Motor neuron (in vitro differentiated cells): ENCODE results near the gene BLMH. TPM values are rescaled to one million over a fixed set of nuclear protein-coding genes. Genes with fewer than 3 reads are reported as not detected.

Experiments used
- ATAC-seq, 8 experiments: fragments of 200-7000 bp; cut with Tn5 transposase; replicated peaks in 6 of 8; 2 replicates each; pipeline ENCODE4 v1.8.0; 2021; ENCODE audit warnings: mild to moderate bottlenecking in 8 of 8, moderate library complexity in 8 of 8
- H3K27ac ChIP-seq, 2 donors: fragments of 250-450 bp; sonication (Bioruptor Pico); 2 replicates each; pipeline ENCODE4 v1.9.0; 2021; ENCODE audit warnings: antibody characterized with exemption in 2 of 2, mild to moderate bottlenecking in 2 of 2, moderate library complexity in 1 of 2
- H3K4me1 ChIP-seq, 2 donors: fragments of 250-450 bp; sonication (Bioruptor Pico); replicated peaks in 1 of 2; 2 replicates each; pipeline ENCODE4 v1.6.1; 2021; ENCODE audit warnings: antibody characterized with exemption in 2 of 2, mild to moderate bottlenecking in 2 of 2, moderate library complexity in 1 of 2
- H3K4me3 ChIP-seq, 5 donors: fragments of 250-450 bp; sonication (Bioruptor Pico); 2 replicates each; pipeline ENCODE4 v1.9.0; 2021; ENCODE audit warnings: antibody characterized with exemption in 5 of 5, mild to moderate bottlenecking in 5 of 5, moderate library complexity in 4 of 5
- WGBS, 10 experiments: fragments of 450-650 bp; shearing (Covaris generic); methylation state at CpG; one replicate each; pipeline ENCODE4 v1.0.0; 2022; 5-methylcytosine and 5-hydroxymethylcytosine counted together
- in situ Hi-C, 9 experiments: fragments of 400-800 bp; cut with MboI; loops; one replicate each; pipeline ENCODE4 v1.15.0; 2021; ENCODE audit warnings: low sequenced_read_pairs in 9 of 9, low pct_unique_long_range_greater_than_20kb in 2 of 9; ENCODE audit not compliant: unreplicated experiment in 9 of 9
- total RNA-seq, 8 experiments: library from RNA; unstranded; fragments of 300-600 nt; gene quantifications; 2 replicates each; pipeline versions ENCODE4 v1.2.3 to v1.2.4, GENCODE V29; 2022

BLMH gene
- total RNA-seq, result 10 to 100 TPM; 21.9 to 69.2 (median 32.5) TPM

DNA sequence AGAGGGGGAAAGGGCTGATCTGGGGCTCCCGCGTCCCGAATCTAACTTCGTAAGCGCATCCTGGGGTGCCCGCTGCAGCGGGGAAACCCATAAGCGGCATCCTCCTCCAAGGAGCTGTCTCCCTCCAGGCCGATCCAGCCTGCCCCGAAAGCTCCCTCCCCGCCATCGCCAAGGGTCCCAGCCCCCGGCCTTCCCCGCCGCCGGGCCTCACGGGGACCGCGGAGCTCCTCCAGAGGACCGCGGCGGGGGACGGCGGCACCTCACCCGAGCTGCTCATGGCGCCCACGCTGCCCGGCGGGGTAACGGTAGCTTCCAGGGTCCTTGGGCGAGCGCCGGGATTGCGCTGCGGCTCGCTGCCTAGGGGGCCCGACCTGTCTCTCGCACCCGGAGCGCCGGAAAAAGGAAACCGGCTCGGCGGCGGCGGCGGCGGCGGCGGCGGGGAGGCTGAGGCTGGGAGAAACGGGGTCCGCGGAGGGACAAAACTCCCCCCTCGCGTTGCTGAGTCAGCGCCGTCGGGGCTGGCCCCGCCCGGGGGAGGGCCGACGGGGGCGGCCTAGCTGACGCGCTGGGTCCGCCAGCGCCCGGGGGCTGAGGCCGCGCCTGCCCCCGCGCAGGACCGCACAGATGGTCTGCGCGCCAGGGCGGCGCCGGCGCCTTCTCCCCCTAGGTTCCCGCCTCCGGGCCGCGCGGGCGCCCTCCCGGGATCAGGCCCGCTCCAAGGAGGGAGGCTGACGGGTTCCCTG, at the start of gene BLMH:
Gene BLMH, minus strand, starts transcription at position 402 of the 743 bp plus-strand sequence. Its CDS starts 125 bp downstream, at position 277.
- Histone ChIP-seq H3K4me1 (peaks cover 6 to 9% of the 10 kb centered on the region in 2 donors), H3K4me3 (peak within 1 kb of the TSS; percentile 72 to 97 (median 93)), H3K27ac (peak within 1 kb of the TSS in 1 of 2 donors; percentile 34)
- in situ Hi-C loops, result loop anchor here in 3 of 9 experiments (25.0 kb wide), 1 partner anchor 179 kb away; the partner anchor contains the start of gene NSRP1 (in 3 of the 3)
- ATAC-seq, result peak; percentile 84 to 95 (median 90)
- WGBS, 10 experiments, result 0 to 4% (median 0%) methylated on average over 2 to 10 of the region's 89 CpGs; no CpG with 5 or more reads in 5 of the 10 experiments

GRCh38 chr17:30340801-30341356, 49.1 kb upstream of the BLMH start:
- in situ Hi-C loops, result no loop called here
- H3K4me1 ChIP-seq, result peaks cover 9 to 17% of the 10 kb centered on the region in 2 donors
- ATAC-seq, result no peak
- WGBS, 10 experiments, result 29 to 100% (median 40%) methylated on average over 1 to 5 of the region's 6 CpGs; no CpG with 5 or more reads in 2 of the 10 experiments
- no peak overlapping the region for H3K27ac ChIP-seq
- no peak overlapping the region for H3K4me3 ChIP-seq

DNA sequence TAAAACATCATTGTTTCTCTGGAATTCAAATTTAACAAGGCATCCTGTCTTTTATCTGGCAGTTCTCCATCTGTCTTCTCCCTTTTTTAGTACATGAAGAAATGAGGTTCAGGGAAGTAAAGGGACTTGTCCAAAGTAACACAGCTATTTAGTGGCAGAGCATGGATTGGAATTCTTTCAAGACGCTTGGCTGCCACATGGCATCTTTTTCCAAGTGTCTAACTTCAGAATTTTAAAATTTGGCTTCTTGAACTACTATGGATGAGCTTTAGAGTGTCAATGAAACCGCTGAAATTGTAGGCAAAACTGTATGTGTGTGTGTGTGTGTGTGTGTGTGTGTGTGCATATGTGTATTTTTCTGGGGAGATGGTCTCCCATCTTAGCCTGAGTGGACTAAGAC, 47.3 kb upstream of the BLMH start:
- ATAC-seq, result no peak
- Histone ChIP-seq H3K27ac (no peak overlapping the region), H3K4me1 (peaks cover 1 to 8% of the 10 kb centered on the region in 2 donors), H3K4me3 (no peak overlapping the region)
- WGBS, 10 experiments, result 18 to 100% (median 85%) methylated on average over 1 to 2 of the region's 2 CpGs; no CpG with 5 or more reads in 2 of the 10 experiments
- in situ Hi-C loops, result no loop called here

- Histone ChIP-seq H3K27ac (no peak overlapping the region), H3K4me3 (no peak overlapping the region), H3K4me1 (peaks cover 0 to 6% of the 10 kb centered on the region in 2 donors)
- in situ Hi-C loops, result no loop called here
- no peak for ATAC-seq
- 86 to 100% (median 94%) methylated on average over 1 of the region's 1 CpG; no CpG with 5 or more reads in 6 of the 10 experiments for WGBS, 10 experiments
These were observed 45.8 kb upstream of the BLMH start for GRCh38 chr17:30337393-30337999.

DNA sequence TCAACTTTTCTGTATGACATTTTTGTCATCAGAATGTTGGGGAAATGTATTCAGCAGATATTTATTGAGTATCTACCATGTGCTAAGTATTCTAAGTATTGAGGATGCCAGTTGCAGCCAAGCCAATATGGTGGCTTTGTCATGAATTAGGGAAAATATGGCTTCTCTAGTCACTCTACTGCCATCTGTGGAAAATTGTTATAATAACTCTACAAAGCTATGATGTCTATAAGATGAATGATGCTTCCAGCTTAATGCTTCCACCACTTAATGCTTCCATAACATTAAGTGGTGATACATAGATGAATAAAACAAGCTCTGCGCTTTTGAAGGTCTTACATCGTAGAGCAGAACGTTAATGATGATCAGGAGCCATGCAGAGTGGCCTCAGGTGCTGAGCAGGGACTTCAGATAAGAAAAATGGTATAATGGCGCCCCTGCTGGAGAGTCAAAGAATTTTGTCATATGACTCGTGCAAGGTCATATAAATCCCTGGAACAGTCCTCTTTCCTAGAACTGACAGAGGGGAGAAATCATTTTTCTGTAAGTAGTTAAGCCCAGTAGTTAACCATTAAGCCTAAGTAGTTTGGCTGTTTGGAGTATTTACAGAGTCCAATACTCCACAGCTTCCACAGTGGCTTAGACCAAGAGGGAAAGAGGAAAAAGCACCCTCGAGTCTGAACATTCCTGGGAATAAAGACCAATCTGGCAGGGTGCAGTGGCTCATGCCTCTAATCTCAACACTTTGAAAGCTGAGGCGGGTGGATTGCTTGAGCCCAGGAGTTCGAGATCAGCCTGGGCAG, 44.8 kb upstream of the BLMH start:
- no peak overlapping the region for H3K4me3 ChIP-seq
- 8 to 100% (median 56%) methylated on average over 1 to 6 of the region's 8 CpGs; no CpG with 5 or more reads in 1 of the 10 experiments for WGBS, 10 experiments
- no peak overlapping the region for H3K27ac ChIP-seq
- in situ Hi-C loops, result no loop called here
- peaks cover 0 to 6% of the 10 kb centered on the region in 2 donors for H3K4me1 ChIP-seq
- peak in 4 of 8 experiments; percentile 18 to 63 (median 60) for ATAC-seq

DNA sequence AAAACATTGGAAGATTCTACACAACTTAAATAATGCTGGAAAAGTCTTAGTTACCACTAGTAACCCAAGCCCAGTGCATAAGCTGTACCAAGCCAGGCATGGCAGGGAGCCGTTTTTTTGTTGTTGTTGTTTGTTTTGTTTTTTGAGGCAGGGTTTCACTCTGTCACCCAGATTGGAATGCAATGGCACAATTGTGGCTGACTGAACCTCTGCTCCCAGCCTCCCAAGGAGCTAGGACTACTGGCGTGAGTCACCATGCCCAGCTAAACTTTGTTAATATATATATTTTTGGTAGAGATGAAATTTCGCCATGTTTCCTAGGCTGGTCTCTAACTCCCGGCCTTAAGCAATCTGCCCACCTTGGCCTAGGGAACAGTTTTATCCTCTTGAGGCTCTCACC, 42.7 kb upstream of the BLMH start:
- Histone ChIP-seq H3K27ac (no peak overlapping the region), H3K4me1 (no peaks in the 10 kb centered on the region), H3K4me3 (no peak overlapping the region)
- WGBS, 10 experiments, result 0 to 100% (median 87%) methylated on average over 1 to 3 of the region's 4 CpGs
- in situ Hi-C loops, result no loop called here
- ATAC-seq, result no peak

DNA sequence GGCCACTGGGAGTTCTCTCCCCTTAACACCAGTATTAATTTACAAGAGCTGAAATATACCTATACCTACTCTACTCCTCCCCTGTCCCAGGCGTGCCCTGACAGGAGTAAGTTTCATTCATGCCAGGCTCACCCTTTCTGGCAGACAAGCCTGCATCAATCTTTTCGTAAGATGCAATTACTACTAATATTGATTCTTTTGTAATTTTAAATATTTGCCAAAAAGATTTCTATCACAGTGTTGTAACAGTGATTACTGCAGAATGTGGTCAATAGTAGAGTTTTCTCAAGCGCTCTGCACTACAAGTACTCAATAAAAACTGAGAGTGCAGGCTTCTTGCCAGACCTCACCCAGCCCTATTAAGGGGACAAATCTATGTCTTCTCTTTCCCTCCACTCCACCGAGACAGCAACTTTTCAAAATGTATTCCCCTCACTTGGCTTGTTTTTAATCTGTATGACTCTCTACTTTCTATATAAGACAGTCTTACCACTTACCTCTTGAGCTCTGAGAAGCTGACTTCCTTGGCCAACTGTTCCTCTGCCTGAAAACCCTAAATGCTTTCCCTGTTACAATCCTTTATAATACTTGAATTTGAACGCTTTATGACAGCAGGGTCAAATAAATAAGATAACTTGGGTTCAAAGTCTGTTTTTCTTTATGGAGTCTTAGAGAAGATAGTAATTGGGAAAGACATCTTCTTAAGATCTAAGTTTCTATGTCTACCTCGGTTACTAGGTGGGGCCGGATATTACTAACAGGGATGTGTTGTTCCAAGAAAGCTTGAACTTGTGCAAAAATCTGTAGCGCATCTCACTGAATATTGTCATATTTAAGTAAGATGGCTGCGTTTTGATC, 42.0 kb upstream of the BLMH start, which contains the start of gene TMIGD1:
Gene TMIGD1, minus strand, starts transcription at position 555 of the 858 bp plus-strand sequence. CDS start 1,924 bp downstream, outside the sequence.
- Histone ChIP-seq H3K27ac (no peak within 1 kb of the TSS), H3K4me3 (no peak within 1 kb of the TSS), H3K4me1 (no peaks in the 10 kb centered on the region)
- in situ Hi-C loops, result no loop called here
- peak in 2 of 8 experiments; percentile 40 to 60 for ATAC-seq
- 61 to 100% (median 85%) methylated on average over 1 to 9 of the region's 9 CpGs for WGBS, 10 experiments

- peak in 2 of 8 experiments; percentile 17 to 26 for ATAC-seq
- no peak overlapping the region for H3K27ac ChIP-seq
- H3K4me1 ChIP-seq, result no peaks in the 10 kb centered on the region
- H3K4me3 ChIP-seq, result no peak overlapping the region
- in situ Hi-C loops, result no loop called here
- 9 to 100% (median 77%) methylated on average over 1 to 4 of the region's 4 CpGs for WGBS, 10 experiments
These were observed 40.4 kb upstream of the BLMH start for GRCh38 chr17:30332057-30332542.

DNA sequence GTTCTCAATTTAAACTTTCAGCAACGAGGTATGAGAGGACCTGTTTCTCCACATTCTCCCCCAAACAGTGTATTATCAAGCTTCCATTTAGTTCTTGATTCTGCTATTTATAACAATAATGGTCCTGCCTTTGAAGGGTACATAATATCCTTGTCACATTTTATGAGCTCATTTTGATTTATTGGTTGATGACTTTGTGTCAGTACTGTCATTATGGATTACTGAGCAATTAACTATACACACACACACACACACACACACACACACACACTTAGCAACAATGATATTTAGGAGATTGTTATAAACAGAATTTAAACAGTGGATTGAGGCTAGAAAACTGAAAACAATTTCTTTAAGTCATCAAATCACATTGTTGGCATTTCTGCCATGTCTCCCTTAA, 35.1 kb upstream of the BLMH start:
- 0 to 67% (median 22%) methylated on average over 1 of the region's 1 CpG; no CpG with 5 or more reads in 3 of the 10 experiments for WGBS, 10 experiments
- in situ Hi-C loops, result no loop called here
- ATAC-seq, result peak in 3 of 8 experiments; percentile 43 to 62 (median 61)
- Histone ChIP-seq H3K4me1 (peaks cover 0 to 3% of the 10 kb centered on the region in 2 donors), H3K27ac (no peak overlapping the region), H3K4me3 (no peak overlapping the region)

DNA sequence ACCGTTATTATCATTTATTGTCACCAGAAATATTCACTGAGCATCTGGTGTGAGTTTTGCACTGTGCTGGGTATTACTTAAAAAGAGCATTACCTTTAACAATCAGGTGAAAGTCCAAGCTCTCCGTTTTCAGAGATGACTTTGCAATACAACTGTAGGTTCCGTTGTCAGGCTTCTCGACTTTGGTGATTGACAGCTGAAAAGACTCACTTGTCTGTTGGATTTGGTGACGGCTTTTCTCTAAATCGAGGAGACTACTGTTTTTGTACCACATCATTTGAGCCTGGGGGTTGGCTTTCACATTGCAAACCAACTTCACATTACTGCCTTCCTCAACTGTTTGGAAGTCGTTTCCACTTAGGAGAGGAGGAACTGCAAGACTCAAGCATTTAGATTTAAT, 33.0 kb upstream of the BLMH start:
- in situ Hi-C loops, result no loop called here
- WGBS, 10 experiments, result 40 to 85% (median 74%) methylated on average over 1 to 7 of the region's 7 CpGs
- Histone ChIP-seq H3K27ac (no peak overlapping the region), H3K4me1 (peaks cover 0 to 3% of the 10 kb centered on the region in 2 donors), H3K4me3 (no peak overlapping the region)
- no peak for ATAC-seq

- no peak overlapping the region for H3K27ac ChIP-seq
- H3K4me3 ChIP-seq, result no peak overlapping the region
- peak in 4 of 8 experiments; percentile 12 to 44 (median 40) for ATAC-seq
- H3K4me1 ChIP-seq, result peaks cover 0 to 3% of the 10 kb centered on the region in 2 donors
- in situ Hi-C loops, result no loop called here
These were observed 32.2 kb upstream of the BLMH start for GRCh38 chr17:30323895-30324319.
